ENCODE measurements around the gene TRMT44. TPM values are rescaled to one million over a fixed set of nuclear protein-coding genes. Genes with fewer than 3 reads are reported as not detected.

Gene TRMT44
- total RNA-seq, 1 donor = 21.7 TPM

- no peak overlapping the region for H3K4me3 ChIP-seq (ENCODE audit: insufficient read depth, low read length)
- peaks cover 21% of the 10 kb centered on the region for H3K4me1 ChIP-seq (ENCODE audit: insufficient read depth, low read length)
- no peaks in the 10 kb centered on the region for H3K9me3 ChIP-seq (ENCODE audit: low read depth, low read length)
- H3K36me3 ChIP-seq (ENCODE audit: insufficient read depth, low read length) = peaks cover 12% of the 10 kb centered on the region
- H3K4me2 ChIP-seq (ENCODE audit: insufficient read depth, low read length) = no peak overlapping the region
- no peak overlapping the region for H2AFZ ChIP-seq (ENCODE audit: low read length)
- no peaks in the 10 kb centered on the region for H3K27me3 ChIP-seq (ENCODE audit: insufficient read depth, low read length)
- peaks cover 13% of the 10 kb centered on the region for H4K20me1 ChIP-seq (ENCODE audit: insufficient read depth, low read length)
- peak; percentile 83 for DNase-seq (ENCODE audit: insufficient read length, low spot score, missing footprints)
- H3K27ac ChIP-seq (ENCODE audit: low read depth, low read length) = no peak overlapping the region
- no peaks in the 10 kb centered on the region for H3K79me2 ChIP-seq (ENCODE audit: insufficient read depth, low read length)
- no peak for TF ChIP-seq CTCF (IDR thresholded peaks at IDR 0.05; ENCODE audit: extremely low read depth, low read depth, low read length)
Observed at GRCh38 chr4:8475751-8476575, 35.4 kb downstream of the TRMT44 start.

DNA sequence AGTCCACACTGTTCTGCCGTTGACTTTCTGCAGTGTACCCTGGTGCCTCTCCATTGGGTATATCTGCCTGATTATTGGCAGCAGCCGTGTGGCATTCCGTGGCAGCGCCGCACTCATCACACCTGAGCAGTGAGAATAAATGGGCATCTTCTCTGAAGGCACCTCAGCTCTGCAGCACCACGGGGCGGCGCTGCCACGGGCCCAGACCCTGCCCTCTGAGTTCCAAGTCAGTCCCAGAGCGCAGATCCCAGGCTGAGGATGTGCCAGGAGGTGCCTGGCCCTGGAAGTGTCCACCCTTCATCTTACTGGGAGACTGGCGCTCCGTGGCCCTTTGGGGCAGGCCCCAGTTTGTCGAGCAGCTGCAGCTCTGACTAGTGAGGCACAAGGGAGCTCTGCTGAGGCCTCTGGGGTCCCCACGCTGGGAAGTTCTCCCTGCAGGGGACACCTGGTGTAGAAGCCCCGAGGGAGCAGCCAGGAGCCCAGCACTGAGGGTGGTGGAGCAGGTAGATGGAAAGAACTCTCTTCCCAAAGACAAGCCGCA, 36.6 kb downstream of the TRMT44 start:
- H3K79me2 ChIP-seq (ENCODE audit: insufficient read depth, low read length) = no peaks in the 10 kb centered on the region
- H3K4me1 ChIP-seq (ENCODE audit: insufficient read depth, low read length) = peaks cover 16% of the 10 kb centered on the region
- TF ChIP-seq CTCF (IDR thresholded peaks at IDR 0.05; ENCODE audit: extremely low read depth, low read depth, low read length) = no peak
- H4K20me1 ChIP-seq (ENCODE audit: insufficient read depth, low read length) = peaks cover 13% of the 10 kb centered on the region
- no peak overlapping the region for H3K27ac ChIP-seq (ENCODE audit: low read depth, low read length)
- H3K36me3 ChIP-seq (ENCODE audit: insufficient read depth, low read length) = peaks cover 12% of the 10 kb centered on the region
- no peak overlapping the region for H2AFZ ChIP-seq (ENCODE audit: low read length)
- no peaks in the 10 kb centered on the region for H3K9me3 ChIP-seq (ENCODE audit: low read depth, low read length)
- H3K4me2 ChIP-seq (ENCODE audit: insufficient read depth, low read length) = no peak overlapping the region
- no peak overlapping the region for H3K4me3 ChIP-seq (ENCODE audit: insufficient read depth, low read length)
- DNase-seq (ENCODE audit: insufficient read length, low spot score, missing footprints) = peak; percentile 66
- no peaks in the 10 kb centered on the region for H3K27me3 ChIP-seq (ENCODE audit: insufficient read depth, low read length)

- H3K79me2 ChIP-seq (ENCODE audit: insufficient read depth, low read length) = no peaks in the 10 kb centered on the region
- peaks cover 11% of the 10 kb centered on the region for H3K4me1 ChIP-seq (ENCODE audit: insufficient read depth, low read length)
- DNase-seq (ENCODE audit: insufficient read length, low spot score, missing footprints) = no peak
Observed at GRCh38 chr4:8477676-8478075, 37.1 kb downstream of the TRMT44 start.

More at GRCh38 chr4:8477676-8478075, 37.1 kb downstream of the TRMT44 start:
- Histone ChIP-seq H3K9me3 (ENCODE audit: low read depth, low read length) (no peaks in the 10 kb centered on the region), H3K4me2 (ENCODE audit: insufficient read depth, low read length) (no peak overlapping the region), H3K27me3 (ENCODE audit: insufficient read depth, low read length) (no peaks in the 10 kb centered on the region), H2AFZ (ENCODE audit: low read length) (no peak overlapping the region), H3K4me3 (ENCODE audit: insufficient read depth, low read length) (no peak overlapping the region), H3K27ac (ENCODE audit: low read depth, low read length) (no peak overlapping the region), H3K36me3 (ENCODE audit: insufficient read depth, low read length) (peaks cover 12% of the 10 kb centered on the region), H4K20me1 (ENCODE audit: insufficient read depth, low read length) (peaks cover 9% of the 10 kb centered on the region)
- no peak for TF ChIP-seq CTCF (IDR thresholded peaks at IDR 0.05; ENCODE audit: extremely low read depth, low read depth, low read length)
